Esophagus muscularis mucosa (tissue), 4 donors: ENCODE data around the gene ZNF783. TPM values are rescaled to one million over a fixed set of nuclear protein-coding genes. Genes with fewer than 3 reads are reported as not detected.
"Not testable (repeated sequence)": the region's sequence is repeated elsewhere in the genome, so short reads cannot be mapped to it uniquely, and the experiment has no call there.

Experiments used
- DNase-seq: peaks from one replicate; pipeline ENCODE4 v3.0.0-alpha.2; 2017; ENCODE audit errors: extremely low spot score
- H3K27ac ChIP-seq, 4 donors: fragments of 200-600 bp; sonication (generic); replicated peaks in 1 of 4; 1 replicate in 3 of 4; 2 replicates in 1 of 4; pipeline ENCODE4 v1.5.1; 2016 to 2019; ENCODE audit warnings: mild to moderate bottlenecking in 1 of 4
- H3K27me3 ChIP-seq, 4 donors: fragments of 200-600 bp; sonication (generic); one replicate each; pipeline versions ENCODE4 v1.5.1 to v1.6.0; 2016 to 2019
- H3K36me3 ChIP-seq, 4 donors: fragments of 200-600 bp; sonication (generic); one replicate each; pipeline ENCODE4 v1.5.1; 2016 to 2019
- H3K4me1 ChIP-seq, 4 donors: fragments of 200-600 bp; sonication (generic); one replicate each; pipeline ENCODE4 v1.5.1; 2016 to 2019
- H3K4me3 ChIP-seq, 4 donors: fragments of 200-600 bp; sonication (generic); 1 replicate in 2 of 4; 2 replicates in 2 of 4; pipeline ENCODE4 v1.5.1; 2016 to 2019; ENCODE audit warnings: mild to moderate bottlenecking in 4 of 4, moderate library complexity in 1 of 4
- H3K9me3 ChIP-seq, 4 donors: fragments of 200-600 bp; sonication (generic); 1 replicate in 3 of 4; 2 replicates in 1 of 4; pipeline ENCODE4 v1.5.1; 2016 to 2019
- CTCF ChIP-seq, 3 experiments: fragments of 200-600 bp in 2 of 3; fragments of 450-650 bp in 1 of 3; sonication (generic) in 2 of 3; IDR thresholded peaks; one replicate each; pipeline ENCODE4 v1.5.1; 2017 to 2019; ENCODE audit warnings: antibody characterized with exemption in 3 of 3, mild to moderate bottlenecking in 2 of 3, moderate library complexity in 1 of 3
- EP300 ChIP-seq: sonication (generic); formaldehyde crosslinking; IDR thresholded peaks from one replicate; pipeline ENCODE4 v1.6.1; 2017; ENCODE audit warnings: antibody characterized with exemption
- POLR2A ChIP-seq: fragments of 450-650 bp; IDR thresholded peaks from one replicate; pipeline ENCODE4 v1.6.1; 2017; ENCODE audit warnings: antibody characterized with exemption, moderate library complexity, mild to moderate bottlenecking, low read depth
- POLR2AphosphoS5 ChIP-seq, 2 donors: sonication (generic); formaldehyde crosslinking; IDR thresholded peaks; one replicate each; pipeline ENCODE4 v1.6.1; 2017; ENCODE audit warnings: antibody characterized with exemption in 2 of 2
- WGBS: methylation state at CpG from one replicate; pipeline ENCODE4 v1.1.5; 2018; 5-methylcytosine and 5-hydroxymethylcytosine counted together
- intact Hi-C: fragments of 100-400 bp; cut with DNase I; formaldehyde crosslinking; loops from one replicate; pipeline ENCODE4 v1.15.1; 2023
- total RNA-seq, 4 donors: library from RNA; depleted of rRNA; stranded (reverse); fragments of >200 nt; gene quantifications; one replicate each; pipeline versions ENCODE4 v1.1.0 to v1.2.1, GENCODE V29; 2016

ZNF783 gene
- total RNA-seq, 4 donors from 2014 or later = 8.4 to 12.2 (median 11.9) TPM

DNA sequence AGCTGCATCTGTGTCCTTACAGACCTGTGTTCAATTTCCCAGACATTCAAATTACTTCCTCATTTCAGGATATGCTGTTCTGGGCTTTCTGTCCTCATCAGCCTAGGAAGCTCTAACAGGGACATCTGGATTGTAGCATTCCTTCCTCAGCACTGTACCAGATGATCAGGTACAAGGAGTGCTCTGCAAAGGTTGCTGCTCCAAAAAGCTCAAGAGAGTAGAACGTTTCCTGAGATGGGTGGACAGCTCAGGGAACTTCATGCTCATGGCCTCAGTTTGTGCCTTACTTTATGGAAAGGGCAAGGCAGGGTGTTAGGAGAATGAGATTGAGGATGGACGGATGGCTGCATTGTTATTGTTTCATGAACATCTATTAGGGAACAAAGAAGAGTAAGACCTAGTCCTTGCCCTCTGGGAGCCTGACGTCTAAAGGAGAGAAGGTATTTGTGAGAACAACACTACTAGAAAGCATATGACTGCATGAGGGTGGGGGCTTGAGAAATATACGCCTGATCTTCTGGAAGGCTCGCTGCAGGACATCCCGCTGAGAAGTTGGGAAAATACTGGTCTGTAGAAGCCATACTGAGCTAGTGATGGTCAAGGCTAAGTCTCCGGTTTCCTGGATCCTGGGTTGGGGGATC is 33.0 kb upstream of the ZNF783 start:
- H3K27ac ChIP-seq = no peak overlapping the region
- 53% methylated on average over 7 of the region's 7 CpGs for WGBS
- peaks cover 14 to 22% (median 21%) of the 10 kb centered on the region in 4 donors for H3K36me3 ChIP-seq
- no peaks in the 10 kb centered on the region for H3K9me3 ChIP-seq
- no peak overlapping the region for H3K4me3 ChIP-seq
- no peaks in the 10 kb centered on the region for H3K27me3 ChIP-seq
- no peaks in the 10 kb centered on the region for H3K4me1 ChIP-seq
- intact Hi-C loops = no loop called here
- no peak for DNase-seq
- no peak for TF ChIP-seq EP300
- TF ChIP-seq POLR2A = no peak
- no peak for TF ChIP-seq POLR2AphosphoS5 (IDR thresholded peaks at IDR 0.05)
- no peak for TF ChIP-seq CTCF (IDR thresholded peaks at IDR 0.05)

GRCh38 chr7:149229526-149229925 is 32.5 kb upstream of the ZNF783 start:
- H3K4me1 ChIP-seq = no peaks in the 10 kb centered on the region
- H3K9me3 ChIP-seq = no peaks in the 10 kb centered on the region
- no peaks in the 10 kb centered on the region for H3K27me3 ChIP-seq
- 81% methylated on average over 6 of the region's 6 CpGs for WGBS
- peaks cover 9 to 17% (median 16%) of the 10 kb centered on the region in 4 donors for H3K36me3 ChIP-seq
- H3K4me3 ChIP-seq = no peak overlapping the region
- intact Hi-C loops = no loop called here
- no peak overlapping the region for H3K27ac ChIP-seq
- DNase-seq = no peak
- TF ChIP-seq CTCF (IDR thresholded peaks at IDR 0.05) (no peak), POLR2AphosphoS5 (IDR thresholded peaks at IDR 0.05) (no peak), POLR2A (no peak), EP300 (no peak)

DNA sequence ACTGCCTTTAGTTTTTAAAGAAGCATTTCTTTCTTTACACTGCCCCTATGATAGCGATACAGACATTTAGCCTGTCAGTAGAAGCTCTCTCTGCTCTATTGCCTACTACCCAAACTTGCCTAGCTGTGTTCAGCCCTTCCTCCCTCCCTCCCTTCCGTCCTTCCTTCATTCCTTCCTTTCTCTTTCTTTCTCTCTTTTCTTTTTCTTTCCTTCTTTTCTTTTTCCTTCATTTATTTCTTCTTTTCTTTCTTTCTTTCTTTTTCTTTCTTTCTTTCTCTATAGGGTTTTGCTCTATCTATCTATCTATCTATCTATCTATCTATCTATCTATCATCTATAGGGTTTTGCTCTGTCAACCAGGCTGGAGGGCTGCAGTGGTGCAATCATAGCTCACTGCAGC is 29.6 kb upstream of the ZNF783 start:
- H3K4me3 ChIP-seq = no peak overlapping the region
- intact Hi-C loops = no loop called here
- 82% methylated on average over 2 of the region's 2 CpGs for WGBS
- H3K4me1 ChIP-seq = no peaks in the 10 kb centered on the region
- H3K27ac ChIP-seq = no peak overlapping the region
- no peak for DNase-seq
- no peaks in the 10 kb centered on the region for H3K36me3 ChIP-seq
- H3K9me3 ChIP-seq = no peaks in the 10 kb centered on the region
- H3K27me3 ChIP-seq = no peaks in the 10 kb centered on the region
- TF ChIP-seq EP300 (no peak), POLR2A (no peak), CTCF (IDR thresholded peaks at IDR 0.05) (no peak), POLR2AphosphoS5 (IDR thresholded peaks at IDR 0.05) (no peak)

- H3K27ac ChIP-seq, H3K4me1 ChIP-seq, H3K27me3 ChIP-seq, DNase-seq, H3K4me3 ChIP-seq, H3K36me3 ChIP-seq, intact Hi-C loops, H3K9me3 ChIP-seq: not testable (repeated sequence)
- WGBS = 74% methylated on average over 6 of the region's 7 CpGs
Measured at GRCh38 chr7:149233655-149234204, 28.3 kb upstream of the ZNF783 start.

DNA sequence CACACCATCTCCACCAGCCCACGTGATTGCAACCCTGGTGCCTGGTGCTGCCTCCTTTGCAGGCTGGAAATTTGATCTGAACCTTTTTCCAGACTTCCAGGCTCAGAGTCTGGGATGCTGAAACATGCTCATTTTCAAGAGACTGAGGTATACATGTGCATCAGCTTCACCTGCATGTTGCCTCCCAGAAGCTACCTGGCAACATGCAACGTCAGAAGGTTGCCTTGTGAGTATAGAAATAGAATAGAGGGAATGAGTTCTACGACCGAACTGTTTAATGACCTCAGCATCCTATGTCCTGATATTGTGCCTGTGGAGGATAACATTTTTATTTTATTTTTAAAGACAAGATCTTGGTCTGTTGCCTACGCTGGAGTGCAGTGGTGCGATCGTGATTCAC is 24.5 kb upstream of the ZNF783 start:
- Histone ChIP-seq H3K27ac (no peak overlapping the region), H3K4me3 (no peak overlapping the region), H3K27me3 (no peaks in the 10 kb centered on the region), H3K9me3 (no peaks in the 10 kb centered on the region), H3K4me1 (peaks cover 15 to 32% (median 24%) of the 10 kb centered on the region in 4 donors), H3K36me3 (no peaks in the 10 kb centered on the region)
- 85% methylated on average over 7 of the region's 7 CpGs for WGBS
- TF ChIP-seq CTCF (IDR thresholded peaks at IDR 0.05) (no peak), POLR2AphosphoS5 (IDR thresholded peaks at IDR 0.05) (no peak), POLR2A (no peak), EP300 (no peak)
- intact Hi-C loops = no loop called here
- no peak for DNase-seq
